ENCODE results near the gene FAM20A. TPM values are rescaled to one million over a fixed set of nuclear protein-coding genes. Genes with fewer than 3 reads are reported as not detected.

FAM20A gene
- total RNA-seq, 2 experiments from 2014 or later = not detected

- intact Hi-C loops (cut with micrococcal nuclease) = no loop called here
- no peak for ATAC-seq
Observed at GRCh38 chr17:68605914-68606313, 4.7 kb upstream of the FAM20A start.

GRCh38 chr17:68603656-68604055 is 2.5 kb upstream of the FAM20A start:
- Mint-ChIP-seq H3K4me3 (no peak overlapping the region), H3K36me3 (ENCODE audit: low read depth) (no peaks in the 10 kb centered on the region), H3K27ac (no peak overlapping the region), H3K4me1 (ENCODE audit: low read depth) (peaks cover 10% of the 10 kb centered on the region), H3K27me3 (peaks cover 39% of the 10 kb centered on the region), H3K9me3 (peaks cover 8% of the 10 kb centered on the region)
- CTCF ChIA-PET = no interaction called here
- intact Hi-C loops (cut with micrococcal nuclease) = no loop called here
- no peak for TF ChIP-seq CTCF (IDR thresholded peaks at IDR 0.05)
- no peak for DNase-seq
- POLR2A ChIA-PET = no interaction called here
- no peak for ATAC-seq

More at GRCh38 chr17:68605914-68606313, 4.7 kb upstream of the FAM20A start:
- Mint-ChIP-seq H3K9me3 (peaks cover 25% of the 10 kb centered on the region), H3K4me1 (ENCODE audit: low read depth) (peaks cover 7% of the 10 kb centered on the region), H3K4me3 (no peak overlapping the region), H3K27me3 (peaks cover 28% of the 10 kb centered on the region), H3K36me3 (ENCODE audit: low read depth) (no peaks in the 10 kb centered on the region), H3K27ac (no peak overlapping the region)
- ChIA-PET CTCF (interaction anchor here (1.4 to 1.9 kb wide), 3 partner anchors 8 to 72 kb away, joined by 4 to 6 read pairs (median 5); no protein-coding TSS in a partner anchor), POLR2A (no interaction called here)
- no peak for TF ChIP-seq CTCF (IDR thresholded peaks at IDR 0.05)
- DNase-seq = no peak

- Mint-ChIP-seq H3K27ac (no peak overlapping the region), H3K27me3 (peaks cover 43% of the 10 kb centered on the region)
Observed at GRCh38 chr17:68603027-68603426, 1.9 kb upstream of the FAM20A start.

GRCh38 chr17:68602289-68602688 is 1.1 kb upstream of the FAM20A start:
- CTCF ChIA-PET = interaction anchor here (1.1 kb wide), 1 partner anchor 68 kb away, joined by 3 read pairs; no protein-coding TSS in a partner anchor
- Mint-ChIP-seq H3K4me3 (no peak overlapping the region), H3K27ac (no peak overlapping the region), H3K27me3 (peaks cover 45% of the 10 kb centered on the region), H3K4me1 (ENCODE audit: low read depth) (peaks cover 10% of the 10 kb centered on the region), H3K36me3 (ENCODE audit: low read depth) (no peaks in the 10 kb centered on the region), H3K9me3 (no peaks in the 10 kb centered on the region)
- TF ChIP-seq CTCF (IDR thresholded peaks at IDR 0.05) = no peak
- DNase-seq (no peak), ATAC-seq (no peak)
- intact Hi-C loops (cut with micrococcal nuclease) = no loop called here
- POLR2A ChIA-PET = no interaction called here

More at GRCh38 chr17:68603027-68603426, 1.9 kb upstream of the FAM20A start:
- peaks cover 10% of the 10 kb centered on the region for H3K4me1 Mint-ChIP-seq (ENCODE audit: low read depth)
- H3K36me3 Mint-ChIP-seq (ENCODE audit: low read depth) = no peaks in the 10 kb centered on the region
- CTCF ChIA-PET = no interaction called here
- POLR2A ChIA-PET = no interaction called here
- intact Hi-C loops (cut with micrococcal nuclease) = no loop called here
- no peak for TF ChIP-seq CTCF (IDR thresholded peaks at IDR 0.05)
- H3K9me3 Mint-ChIP-seq = peaks cover 6% of the 10 kb centered on the region
- ATAC-seq = no peak
- no peak overlapping the region for H3K4me3 Mint-ChIP-seq
- DNase-seq = no peak

GRCh38 chr17:68601565-68602288 is 560 bp upstream of the FAM20A start:
- no peak for TF ChIP-seq CTCF (IDR thresholded peaks at IDR 0.05)
- peaks cover 10% of the 10 kb centered on the region for H3K4me1 Mint-ChIP-seq (ENCODE audit: low read depth)
- ATAC-seq (no peak), DNase-seq (no peak)
- no peak overlapping the region for H3K4me3 Mint-ChIP-seq
- H3K9me3 Mint-ChIP-seq = no peaks in the 10 kb centered on the region
- H3K36me3 Mint-ChIP-seq (ENCODE audit: low read depth) = no peaks in the 10 kb centered on the region
- ChIA-PET POLR2A (no interaction called here), CTCF (interaction anchor here (0.9 to 1.1 kb wide), 2 partner anchors 12 to 68 kb away, joined by 3 to 4 read pairs; no protein-coding TSS in a partner anchor)
- intact Hi-C loops (cut with micrococcal nuclease) = no loop called here
- peaks cover 49% of the 10 kb centered on the region for H3K27me3 Mint-ChIP-seq
- no peak overlapping the region for H3K27ac Mint-ChIP-seq
